ENCODE measurements around the gene DUSP10.

The DUSP10 gene

DNA sequence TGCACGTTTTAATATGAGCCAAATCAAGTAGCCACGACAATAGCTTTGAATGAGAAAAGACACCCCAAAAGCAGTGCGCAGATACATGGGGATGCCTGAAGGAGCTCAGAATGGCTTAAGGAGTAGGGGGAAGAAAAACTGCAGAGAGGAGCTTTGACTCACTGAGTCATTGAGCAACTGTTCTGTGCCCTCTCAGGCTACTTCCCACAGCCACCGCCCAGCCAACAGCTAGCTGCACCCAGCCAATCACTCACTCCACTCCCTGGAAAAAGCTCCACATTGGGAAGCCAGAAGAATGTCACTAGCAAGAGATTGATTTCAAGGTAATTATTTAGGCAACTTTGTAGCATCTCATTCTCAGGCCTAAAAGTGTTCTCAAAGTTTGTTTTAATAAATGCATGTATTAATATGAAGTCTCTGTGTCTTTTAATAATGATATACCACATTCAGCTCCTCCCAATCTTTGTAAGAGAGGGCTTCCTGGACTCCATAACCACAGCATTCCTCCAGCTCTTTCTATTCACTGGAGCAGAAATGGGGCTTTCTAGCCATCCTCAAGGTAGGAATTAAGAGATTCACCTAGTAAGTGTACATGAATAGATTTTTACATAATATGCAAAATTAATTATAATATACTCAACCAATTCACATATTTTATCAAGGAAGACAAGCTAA is 16.8 kb downstream of the DUSP10 start:
- peak overlapping the region in 1 of 2 donors; percentile 47 for H3K27ac ChIP-seq
- H3K36me3 ChIP-seq: no peaks in the 10 kb centered on the region
- H3K9me3 ChIP-seq: no peaks in the 10 kb centered on the region
- intact Hi-C loops (cut with DNase I; ENCODE audit: low total_unique reads): no loop called here
- peak; percentile 67 to 78 for DNase-seq
- peaks cover 0 to 76% (median 24%) of the 10 kb centered on the region in 4 donors for H3K4me1 ChIP-seq
- TF ChIP-seq, protein P1, sequence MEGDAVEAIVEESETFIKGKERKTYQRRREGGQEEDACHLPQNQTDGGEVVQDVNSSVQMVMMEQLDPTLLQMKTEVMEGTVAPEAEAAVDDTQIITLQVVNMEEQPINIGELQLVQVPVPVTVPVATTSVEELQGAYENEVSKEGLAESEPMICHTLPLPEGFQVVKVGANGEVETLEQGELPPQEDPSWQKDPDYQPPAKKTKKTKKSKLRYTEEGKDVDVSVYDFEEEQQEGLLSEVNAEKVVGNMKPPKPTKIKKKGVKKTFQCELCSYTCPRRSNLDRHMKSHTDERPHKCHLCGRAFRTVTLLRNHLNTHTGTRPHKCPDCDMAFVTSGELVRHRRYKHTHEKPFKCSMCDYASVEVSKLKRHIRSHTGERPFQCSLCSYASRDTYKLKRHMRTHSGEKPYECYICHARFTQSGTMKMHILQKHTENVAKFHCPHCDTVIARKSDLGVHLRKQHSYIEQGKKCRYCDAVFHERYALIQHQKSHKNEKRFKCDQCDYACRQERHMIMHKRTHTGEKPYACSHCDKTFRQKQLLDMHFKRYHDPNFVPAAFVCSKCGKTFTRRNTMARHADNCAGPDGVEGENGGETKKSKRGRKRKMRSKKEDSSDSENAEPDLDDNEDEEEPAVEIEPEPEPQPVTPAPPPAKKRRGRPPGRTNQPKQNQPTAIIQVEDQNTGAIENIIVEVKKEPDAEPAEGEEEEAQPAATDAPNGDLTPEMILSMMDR (IDR thresholded peaks at IDR 0.05): no peak
- no peak overlapping the region for H3K4me3 ChIP-seq
- no peaks in the 10 kb centered on the region for H3K27me3 ChIP-seq

- no peak overlapping the region for H3K27ac ChIP-seq
- intact Hi-C loops (cut with DNase I; ENCODE audit: low total_unique reads): no loop called here
- H3K4me3 ChIP-seq: no peak overlapping the region
- no peak for DNase-seq
- no peaks in the 10 kb centered on the region for H3K27me3 ChIP-seq
- H3K9me3 ChIP-seq: no peaks in the 10 kb centered on the region
- peaks cover 0 to 77% (median 30%) of the 10 kb centered on the region in 4 donors for H3K4me1 ChIP-seq
- TF ChIP-seq, protein P1 (IDR thresholded peaks at IDR 0.05): no peak
- no peaks in the 10 kb centered on the region for H3K36me3 ChIP-seq
Observed at GRCh38 chr1:221723848-221724236, 18.0 kb downstream of the DUSP10 start.

GRCh38 chr1:221723018-221723847 is 18.7 kb downstream of the DUSP10 start:
- H3K36me3 ChIP-seq: no peaks in the 10 kb centered on the region
- H3K9me3 ChIP-seq: no peaks in the 10 kb centered on the region
- intact Hi-C loops (cut with DNase I; ENCODE audit: low total_unique reads): no loop called here
- no peak for DNase-seq
- H3K27ac ChIP-seq: peak overlapping the region; percentile 29 to 30
- TF ChIP-seq, protein P1 (IDR thresholded peaks at IDR 0.05): no peak
- no peak overlapping the region for H3K4me3 ChIP-seq
- peaks cover 0 to 77% (median 36%) of the 10 kb centered on the region in 4 donors for H3K4me1 ChIP-seq
- H3K27me3 ChIP-seq: no peaks in the 10 kb centered on the region

DNA sequence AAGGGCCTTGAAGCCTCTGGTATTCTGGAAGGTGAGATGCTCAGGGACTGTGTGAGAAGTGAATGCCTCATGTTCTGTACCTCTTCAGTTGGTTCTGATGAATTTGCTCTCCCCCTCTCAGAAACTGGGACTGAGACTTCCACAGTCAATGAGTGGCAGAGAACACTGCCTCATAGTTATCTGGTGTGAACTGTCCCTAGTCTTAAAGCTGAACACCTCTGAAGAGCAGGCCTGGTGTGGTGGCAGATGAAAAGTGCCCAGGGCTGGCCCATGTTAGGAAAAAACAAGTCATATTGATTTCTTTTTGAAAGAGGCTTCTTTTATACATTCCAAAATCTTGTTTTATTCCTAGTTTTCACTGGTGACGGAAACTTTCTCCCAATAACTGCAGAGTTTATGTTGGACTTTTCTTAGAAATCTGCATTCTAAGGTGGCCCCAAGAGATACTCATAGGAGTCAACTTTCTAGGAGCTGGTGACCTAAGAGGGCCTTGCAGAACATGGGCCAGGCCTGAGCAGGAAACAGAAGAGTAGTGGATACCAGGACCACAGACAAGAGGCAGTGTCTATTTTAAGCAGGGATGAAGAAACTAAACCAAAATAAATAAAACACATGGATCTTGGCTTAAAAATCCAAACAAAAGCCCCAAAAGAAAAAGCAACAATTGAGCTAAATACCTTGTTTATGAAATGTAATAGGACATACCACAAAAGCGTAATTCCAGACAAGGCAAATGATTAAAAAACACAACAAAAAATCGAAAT is 19.5 kb downstream of the DUSP10 start:
- no peaks in the 10 kb centered on the region for H3K27me3 ChIP-seq
- intact Hi-C loops (cut with DNase I; ENCODE audit: low total_unique reads): no loop called here
- H3K36me3 ChIP-seq: no peaks in the 10 kb centered on the region
- TF ChIP-seq, protein P1 (IDR thresholded peaks at IDR 0.05): no peak
- no peaks in the 10 kb centered on the region for H3K9me3 ChIP-seq
- no peak overlapping the region for H3K4me3 ChIP-seq
- peaks cover 0 to 77% (median 41%) of the 10 kb centered on the region in 4 donors for H3K4me1 ChIP-seq
- DNase-seq: no peak
- H3K27ac ChIP-seq: peak overlapping the region; percentile 29 to 30

GRCh38 chr1:221720545-221720944 is 21.3 kb downstream of the DUSP10 start:
- H3K4me3 ChIP-seq: no peak overlapping the region
- intact Hi-C loops (cut with DNase I; ENCODE audit: low total_unique reads): no loop called here
- no peaks in the 10 kb centered on the region for H3K36me3 ChIP-seq
- TF ChIP-seq, protein P1 (IDR thresholded peaks at IDR 0.05): no peak
- no peaks in the 10 kb centered on the region for H3K27me3 ChIP-seq
- no peak for DNase-seq
- no peaks in the 10 kb centered on the region for H3K9me3 ChIP-seq
- peaks cover 0 to 78% (median 36%) of the 10 kb centered on the region in 4 donors for H3K4me1 ChIP-seq
- H3K27ac ChIP-seq: no peak overlapping the region
